ENCODE measurements around the gene PARP9.
"Not testable (repeated sequence)": the region's sequence is repeated elsewhere in the genome, so short reads cannot be mapped to it uniquely, and the experiment has no call there.

Gene PARP9

GRCh38 chr3:122572940-122573412 is 8.9 kb upstream of the PARP9 start:
- DNase-seq, result peak; percentile 73 to 83 (median 79)

- DNase-seq, result no peak
Observed at GRCh38 chr3:122568755-122569154, 4.7 kb upstream of the PARP9 start.

- DNase-seq, result not testable (repeated sequence)
Observed at GRCh38 chr3:122568131-122568530, 4.0 kb upstream of the PARP9 start.

DNA sequence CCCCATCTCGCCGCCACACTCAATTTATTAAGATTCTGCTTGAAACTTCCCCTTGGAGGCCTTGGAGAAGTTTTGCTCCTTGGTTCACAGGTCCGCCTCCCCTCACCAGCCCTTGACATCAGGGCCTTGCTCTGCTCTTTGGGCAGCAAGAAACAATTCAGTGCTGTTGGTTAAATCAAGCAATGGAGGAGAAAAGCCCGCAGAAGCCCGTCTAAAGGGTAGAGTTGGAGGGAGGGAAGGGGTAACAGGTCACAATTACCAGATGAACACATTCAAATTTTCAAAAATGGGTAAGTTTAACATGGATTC is 429 bp downstream of the PARP9 start:
- peak; percentile 46 to 66 (median 62) for DNase-seq

DNA sequence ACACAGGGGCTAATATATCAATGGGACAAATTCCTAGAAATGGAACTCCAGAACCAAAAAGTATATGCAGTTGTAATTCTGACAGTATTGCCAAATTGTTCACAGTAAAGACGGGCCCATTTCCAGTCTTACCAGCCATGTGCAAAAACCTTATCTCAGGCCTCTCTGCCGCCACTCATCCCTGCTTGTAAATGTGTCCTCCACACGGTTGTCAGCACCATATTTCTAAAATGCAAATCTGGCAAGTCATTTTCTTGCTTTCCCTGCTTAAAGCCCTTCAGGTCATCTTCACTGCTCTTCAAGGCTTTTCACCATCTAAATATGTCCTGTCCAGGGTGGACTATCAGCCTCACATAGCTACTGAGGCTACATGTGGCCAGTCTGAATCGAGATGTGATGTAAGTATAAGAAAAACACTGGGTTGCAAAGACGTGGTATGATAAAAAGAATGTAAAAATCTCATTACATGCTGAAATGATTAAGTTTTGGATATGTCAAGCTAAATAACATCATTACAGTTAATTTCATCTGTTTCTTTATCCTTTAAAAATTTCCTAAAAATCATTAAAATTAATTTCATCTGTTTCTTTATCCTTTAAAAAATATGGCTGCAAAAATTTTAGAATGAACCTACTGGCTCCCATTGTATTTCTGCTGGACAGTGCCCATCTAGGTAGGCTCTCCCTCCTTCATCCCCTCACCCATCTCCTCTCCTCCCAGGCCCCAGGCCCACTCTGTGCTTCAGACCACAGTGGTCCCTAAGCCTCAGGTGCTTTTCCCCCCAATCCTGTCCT is 980 bp downstream of the PARP9 start:
- no peak for DNase-seq

DNA sequence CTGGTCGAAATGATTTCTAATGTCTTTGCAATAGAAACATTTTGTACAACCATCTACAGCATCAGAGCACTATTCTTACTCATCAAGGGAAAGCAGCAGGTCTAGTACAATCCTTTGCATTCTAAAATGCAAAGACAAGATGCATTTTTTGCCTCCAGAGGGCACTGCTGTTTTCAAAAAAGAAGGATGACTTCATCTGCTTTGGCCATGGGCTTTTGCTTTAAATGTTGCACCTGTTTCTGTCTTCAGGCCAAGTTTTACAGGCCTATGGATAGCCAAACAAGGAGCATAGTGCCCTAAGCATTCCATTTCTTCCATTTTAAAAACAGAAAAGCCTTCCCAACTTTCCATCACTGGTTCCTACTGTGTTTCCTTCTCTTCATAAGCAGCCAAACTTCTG is 3.4 kb downstream of the PARP9 start:
- DNase-seq, result peak; percentile 75 to 86 (median 85)

DNA sequence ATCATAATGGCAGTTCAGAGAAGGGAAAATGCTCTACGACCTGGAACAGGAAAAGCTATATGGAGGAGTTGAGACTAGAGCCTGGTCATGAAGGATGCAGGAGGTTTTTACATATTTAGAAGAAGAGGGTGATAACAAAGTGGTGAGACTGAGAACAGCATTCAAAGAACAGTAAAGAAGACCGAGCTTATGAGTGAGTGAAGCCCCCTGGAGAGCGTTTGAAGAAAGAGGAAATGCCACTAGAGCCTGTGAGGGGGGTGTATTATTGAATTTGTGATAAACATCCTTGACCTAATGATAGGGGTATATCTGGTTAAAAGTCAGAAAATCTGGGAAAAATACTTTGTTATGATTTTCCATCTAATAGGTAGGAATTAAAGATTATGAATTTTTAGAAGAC is 4.2 kb downstream of the PARP9 start:
- DNase-seq, result no peak

DNA sequence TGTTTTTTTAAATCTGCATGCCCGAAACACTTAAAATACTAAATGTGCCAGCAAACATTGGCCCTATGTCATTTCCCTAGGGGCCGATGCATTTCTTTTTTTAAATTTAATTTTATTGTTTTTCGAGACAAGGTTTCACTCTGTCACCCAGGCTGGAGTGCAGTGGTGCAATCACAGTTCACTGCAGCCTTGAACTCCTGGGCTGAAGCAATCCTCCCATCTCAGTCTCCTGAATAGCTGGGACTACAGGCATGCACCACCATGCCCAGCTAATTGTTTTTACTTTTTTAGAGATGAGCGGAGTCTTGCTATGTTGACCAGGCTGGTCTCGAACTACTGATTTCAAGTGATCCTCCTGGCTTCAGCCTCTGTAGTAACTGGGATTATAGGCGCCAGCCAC is 5.5 kb downstream of the PARP9 start:
- no peak for DNase-seq

DNA sequence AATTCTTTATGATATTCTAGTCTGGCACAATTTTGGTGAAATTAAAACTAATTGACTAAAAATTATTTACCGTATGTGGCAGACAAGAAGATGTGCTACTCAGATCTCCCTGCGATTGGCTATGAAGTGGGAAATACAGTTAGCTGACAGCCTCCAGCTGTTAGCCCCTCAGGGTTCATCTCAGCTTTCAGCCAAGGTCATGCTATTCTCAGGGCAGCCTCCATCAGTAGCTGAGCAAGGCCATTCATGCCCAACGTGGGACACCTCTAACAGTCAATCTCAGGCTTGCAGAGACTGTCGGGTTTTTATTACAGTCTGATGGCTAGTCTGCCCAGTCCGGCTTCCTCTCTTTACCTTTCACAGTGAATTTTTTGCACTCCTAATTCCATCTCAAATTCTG is 6.7 kb downstream of the PARP9 start:
- DNase-seq, result no peak

DNA sequence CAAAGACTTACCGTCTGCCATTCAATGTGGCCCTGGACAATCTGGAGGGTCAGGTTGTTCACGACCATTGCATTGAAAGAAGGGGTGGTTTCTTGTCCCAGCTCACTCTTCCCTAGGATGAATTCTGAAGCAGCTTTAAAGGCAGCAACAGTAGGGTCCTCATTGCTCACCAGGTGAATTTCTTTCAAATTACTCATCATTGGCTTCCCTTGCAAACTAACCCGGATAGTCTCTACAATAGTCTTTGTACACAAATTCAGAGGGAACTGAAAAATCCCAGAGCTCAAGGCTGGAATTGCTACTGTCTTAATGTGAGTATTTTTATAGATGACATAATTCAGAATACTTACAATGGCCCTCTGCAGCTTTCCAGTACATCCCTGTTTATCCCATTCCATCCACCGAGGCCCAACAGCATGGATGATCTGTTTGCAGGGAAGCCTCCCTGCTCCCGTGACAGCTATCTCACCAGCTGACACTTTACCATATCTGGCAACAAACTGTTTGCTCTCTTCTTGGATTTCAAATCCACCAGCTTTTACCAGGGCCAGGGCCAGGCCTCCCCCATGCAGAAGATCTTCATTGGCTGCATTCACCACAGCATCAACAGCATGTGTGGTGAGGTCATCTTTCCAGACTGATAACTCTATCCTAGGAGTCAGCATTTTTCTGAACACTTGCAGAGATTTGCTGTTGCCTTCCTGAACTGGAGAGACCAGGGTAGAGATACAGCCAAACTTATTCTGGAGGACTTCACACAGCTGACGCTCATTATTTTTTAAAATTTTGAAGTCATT is 8.6 kb downstream of the PARP9 start:
- no peak for DNase-seq

GRCh38 chr3:122553171-122553570 is 10.9 kb downstream of the PARP9 start:
- DNase-seq, result no peak

- no peak for DNase-seq
Observed at GRCh38 chr3:122548619-122549018, 15.5 kb downstream of the PARP9 start.

DNA sequence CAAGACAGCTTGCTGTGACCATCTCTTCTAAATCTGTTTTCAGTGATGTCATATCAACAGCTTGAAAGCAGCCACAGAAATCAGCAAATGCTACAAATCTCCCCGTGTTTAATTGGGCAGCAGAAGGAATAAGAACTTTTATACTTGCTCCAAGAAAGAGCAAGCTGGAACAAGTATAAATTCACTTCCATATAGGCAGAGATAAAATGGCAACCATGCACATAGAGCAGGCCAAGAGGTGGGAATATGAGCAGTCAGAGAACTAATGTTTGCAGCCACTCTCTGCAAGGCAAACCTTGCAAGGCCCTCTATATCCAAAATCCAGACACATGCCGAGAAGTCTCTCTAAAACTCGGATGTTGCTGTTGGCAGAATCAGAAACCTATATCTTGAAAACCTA is 16.0 kb downstream of the PARP9 start:
- no peak for DNase-seq

DNA sequence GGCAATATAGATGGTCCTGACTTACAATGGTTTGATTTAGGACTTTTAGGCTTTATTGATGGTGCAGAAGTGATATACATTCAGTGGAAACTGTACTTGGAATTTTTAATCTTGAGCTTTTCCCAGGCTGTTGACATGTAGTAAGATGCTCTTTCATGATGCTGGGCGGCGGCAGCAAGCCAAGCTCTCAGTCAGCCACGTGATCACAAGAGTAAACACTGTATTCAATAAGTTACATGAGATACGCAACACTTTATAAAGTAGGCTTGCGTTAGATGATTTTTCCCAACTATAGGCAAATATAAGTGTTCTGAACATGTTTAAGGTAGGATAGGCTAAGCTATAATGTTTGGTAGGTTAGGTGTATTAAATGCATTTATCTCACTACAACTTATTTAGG is 17.9 kb downstream of the PARP9 start:
- DNase-seq, result no peak

- DNase-seq, result peak; percentile 36 to 61 (median 48)
Observed at GRCh38 chr3:122538956-122539490, 25.1 kb downstream of the PARP9 start.

DNA sequence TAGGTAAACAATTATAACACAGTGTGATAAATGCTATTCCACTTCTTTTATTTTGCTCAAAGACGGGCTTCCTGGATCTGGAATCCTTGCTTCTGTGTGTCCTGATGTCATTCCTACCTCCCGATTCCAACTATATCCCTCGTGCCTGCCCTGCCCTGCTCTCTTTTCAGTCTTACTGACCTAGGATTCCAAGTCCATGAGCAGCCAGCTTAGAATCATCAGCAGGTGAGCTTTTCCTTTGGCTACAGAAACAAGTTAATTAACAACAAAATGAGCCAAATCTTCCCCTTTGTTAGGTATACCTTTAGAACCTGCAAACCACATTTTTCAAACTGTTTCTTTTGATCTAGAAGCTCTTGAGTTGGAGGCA is 27.5 kb downstream of the PARP9 start:
- DNase-seq, result no peak

- DNase-seq, result no peak
Observed at GRCh38 chr3:122535964-122536631, 28.0 kb downstream of the PARP9 start.

- DNase-seq, result peak; percentile 53 to 67 (median 66)
Observed at GRCh38 chr3:122533931-122534334, 30.2 kb downstream of the PARP9 start.

- no peak for DNase-seq
Observed at GRCh38 chr3:122533480-122533879, 30.6 kb downstream of the PARP9 start.

DNA sequence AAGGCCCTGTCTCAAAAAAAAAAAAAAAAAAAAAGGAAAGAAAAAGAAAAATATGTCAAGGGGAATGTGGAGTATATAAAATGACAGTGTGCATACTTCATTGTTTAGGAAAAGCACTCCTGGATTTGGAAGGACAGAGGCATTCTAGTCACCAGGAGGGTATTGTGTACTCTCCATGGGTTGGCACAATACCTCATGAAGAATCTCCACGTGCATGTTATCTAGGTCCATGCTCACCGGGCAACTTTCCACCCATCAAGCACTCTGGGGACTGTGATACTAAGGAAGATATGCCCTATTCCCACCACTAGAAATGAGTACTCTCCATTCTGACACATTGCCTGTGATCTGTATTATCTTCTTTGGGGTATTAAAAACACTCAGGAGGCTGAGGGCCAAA is 33.9 kb downstream of the PARP9 start:
- DNase-seq, result no peak

DNA sequence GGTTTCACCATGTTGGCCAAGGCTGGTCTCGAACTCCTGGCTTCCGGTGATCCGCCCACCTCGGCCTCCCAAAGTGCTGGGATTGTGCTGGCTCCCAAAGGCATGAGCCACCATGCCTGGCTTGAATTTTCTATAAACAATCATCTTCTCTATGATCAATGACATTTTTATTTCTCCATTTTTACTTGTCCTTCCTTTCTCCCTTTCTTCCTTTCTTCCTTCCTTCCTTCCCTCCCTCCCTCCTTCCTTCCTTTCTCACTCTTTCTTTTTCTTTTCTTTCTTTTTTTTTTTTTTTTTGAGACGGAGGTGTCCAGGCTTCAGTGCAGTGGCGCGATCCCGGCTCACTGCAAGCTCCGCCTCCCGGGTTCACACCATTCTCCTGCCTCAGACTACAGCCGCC is 40.8 kb downstream of the PARP9 start:
- no peak for DNase-seq

- no peak for DNase-seq
Observed at GRCh38 chr3:122520861-122521260, 43.2 kb downstream of the PARP9 start.

DNA sequence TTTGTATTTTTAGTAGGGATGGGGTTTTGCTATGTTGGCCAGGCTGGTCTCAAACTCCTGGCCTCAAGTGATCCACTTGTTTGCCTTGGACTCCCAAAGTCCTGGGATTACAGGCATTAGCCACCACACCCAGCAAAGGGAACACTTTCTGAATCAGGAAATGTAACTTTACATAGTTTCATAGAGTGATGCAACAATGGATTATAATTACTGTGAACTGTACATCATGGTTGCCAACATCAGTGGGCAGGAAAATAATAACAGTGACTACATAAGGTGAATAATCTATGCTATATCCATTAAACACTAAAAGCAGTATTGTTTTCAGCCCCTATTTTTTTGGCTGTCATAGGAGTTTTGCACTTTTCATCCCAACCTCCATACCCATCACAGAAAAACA is 44.4 kb downstream of the PARP9 start:
- DNase-seq, result peak in 1 of 3 donors; percentile 28
